ENCODE results near the gene ZNF99. TPM values are rescaled to one million over a fixed set of nuclear protein-coding genes. Genes with fewer than 3 reads are reported as not detected.

Gene ZNF99
- total RNA-seq, result not detected in 2 replicates
- not detected in 2 replicates for polyA plus RNA-seq

- Histone ChIP-seq H3K27ac (no peak within 1 kb of the TSS), H3K9me3 (ENCODE audit: low read depth) (peaks cover 3% of the 10 kb centered on the region), H3K4me3 (no peak within 1 kb of the TSS), H3K4me1 (ENCODE audit: low read depth) (no peaks in the 10 kb centered on the region), H3K36me3 (no peaks in the 10 kb centered on the region), H3K27me3 (no peaks in the 10 kb centered on the region)
- no peak for DNase-seq (ENCODE audit: low read depth in 1 of 2, low spot score in 1 of 2)
- TF ChIP-seq, protein P1, sequence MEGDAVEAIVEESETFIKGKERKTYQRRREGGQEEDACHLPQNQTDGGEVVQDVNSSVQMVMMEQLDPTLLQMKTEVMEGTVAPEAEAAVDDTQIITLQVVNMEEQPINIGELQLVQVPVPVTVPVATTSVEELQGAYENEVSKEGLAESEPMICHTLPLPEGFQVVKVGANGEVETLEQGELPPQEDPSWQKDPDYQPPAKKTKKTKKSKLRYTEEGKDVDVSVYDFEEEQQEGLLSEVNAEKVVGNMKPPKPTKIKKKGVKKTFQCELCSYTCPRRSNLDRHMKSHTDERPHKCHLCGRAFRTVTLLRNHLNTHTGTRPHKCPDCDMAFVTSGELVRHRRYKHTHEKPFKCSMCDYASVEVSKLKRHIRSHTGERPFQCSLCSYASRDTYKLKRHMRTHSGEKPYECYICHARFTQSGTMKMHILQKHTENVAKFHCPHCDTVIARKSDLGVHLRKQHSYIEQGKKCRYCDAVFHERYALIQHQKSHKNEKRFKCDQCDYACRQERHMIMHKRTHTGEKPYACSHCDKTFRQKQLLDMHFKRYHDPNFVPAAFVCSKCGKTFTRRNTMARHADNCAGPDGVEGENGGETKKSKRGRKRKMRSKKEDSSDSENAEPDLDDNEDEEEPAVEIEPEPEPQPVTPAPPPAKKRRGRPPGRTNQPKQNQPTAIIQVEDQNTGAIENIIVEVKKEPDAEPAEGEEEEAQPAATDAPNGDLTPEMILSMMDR (IDR thresholded peaks at IDR 0.05; ENCODE audit: low read depth, low read length), result no peak
These were observed at the start of gene ZNF99 for GRCh38 chr19:22783651-22784410. ZNF99 (minus strand) TSS chr19:22784151; CDS start chr19:22784016, 135 bp downstream.

GRCh38 chr19:22832031-22832762, 48.2 kb upstream of the ZNF99 start, which contains the start of gene ZNF723:
ZNF723 (plus strand) TSS chr19:22832291; CDS start chr19:22832380, 89 bp downstream.
- Histone ChIP-seq H3K27ac (no peak within 1 kb of the TSS), H3K36me3 (no peaks in the 10 kb centered on the region), H3K9me3 (ENCODE audit: low read depth) (peaks cover 3% of the 10 kb centered on the region), H3K4me3 (no peak within 1 kb of the TSS), H3K4me1 (ENCODE audit: low read depth) (no peaks in the 10 kb centered on the region), H3K27me3 (no peaks in the 10 kb centered on the region)
- TF ChIP-seq, protein P1 (IDR thresholded peaks at IDR 0.05; ENCODE audit: low read depth, low read length), result no peak
- DNase-seq (ENCODE audit: low read depth in 1 of 2, low spot score in 1 of 2), result no peak

- H3K9me3 ChIP-seq (ENCODE audit: low read depth), result peaks cover 3% of the 10 kb centered on the region
These were observed 47.3 kb upstream of the ZNF99 start for GRCh38 chr19:22831211-22831610.

GRCh38 chr19:22814124-22814523, 30.2 kb upstream of the ZNF99 start:
- H3K4me1 ChIP-seq (ENCODE audit: low read depth), result no peaks in the 10 kb centered on the region
- no peak overlapping the region for H3K4me3 ChIP-seq
- TF ChIP-seq, protein P1 (IDR thresholded peaks at IDR 0.05; ENCODE audit: low read depth, low read length), result no peak
- H3K27ac ChIP-seq, result no peak overlapping the region
- no peaks in the 10 kb centered on the region for H3K27me3 ChIP-seq
- H3K9me3 ChIP-seq (ENCODE audit: low read depth), result no peaks in the 10 kb centered on the region
- DNase-seq (ENCODE audit: low read depth in 1 of 2, low spot score in 1 of 2), result no peak
- H3K36me3 ChIP-seq, result no peaks in the 10 kb centered on the region

More at GRCh38 chr19:22831211-22831610, 47.3 kb upstream of the ZNF99 start:
- Histone ChIP-seq H3K27ac (no peak overlapping the region), H3K4me3 (no peak overlapping the region), H3K36me3 (no peaks in the 10 kb centered on the region), H3K27me3 (no peaks in the 10 kb centered on the region), H3K4me1 (ENCODE audit: low read depth) (no peaks in the 10 kb centered on the region)
- TF ChIP-seq, protein P1 (IDR thresholded peaks at IDR 0.05; ENCODE audit: low read depth, low read length), result no peak
- DNase-seq (ENCODE audit: low read depth in 1 of 2, low spot score in 1 of 2), result no peak

GRCh38 chr19:22807061-22807835, 23.3 kb upstream of the ZNF99 start:
- DNase-seq (ENCODE audit: low read depth in 1 of 2, low spot score in 1 of 2), result no peak
- H3K36me3 ChIP-seq, result no peaks in the 10 kb centered on the region
- H3K27me3 ChIP-seq, result no peaks in the 10 kb centered on the region
- no peaks in the 10 kb centered on the region for H3K9me3 ChIP-seq (ENCODE audit: low read depth)
- no peaks in the 10 kb centered on the region for H3K4me1 ChIP-seq (ENCODE audit: low read depth)
- no peak overlapping the region for H3K4me3 ChIP-seq
- TF ChIP-seq, protein P1 (IDR thresholded peaks at IDR 0.05; ENCODE audit: low read depth, low read length), result no peak
- H3K27ac ChIP-seq, result no peak overlapping the region

All from cardiac muscle cell (in vitro differentiated cells and primary cell).